SK-N-SH treated with all-trans-retinoic acid at 6 μM for 48 hours (cell line): ENCODE data around the gene DYRK3.

Experiments
- ATAC-seq: fragments of 200-7000 bp; cut with Tn5 transposase; 3 replicates; pipeline ENCODE4 v1.9.1; 2020; ENCODE audit warnings: mild to moderate bottlenecking, moderate library complexity
- ARNTL ChIP-seq: fragments of 450-650 bp; formaldehyde crosslinking; IDR thresholded peaks from 2 replicates; pipeline ENCODE4 v1.5.0; 2020; ENCODE audit warnings: low read depth, mild to moderate bottlenecking, moderate library complexity, borderline replicate concordance
- BACH2 ChIP-seq: fragments of 250-450 bp; sonication (Bioruptor Pico); IDR thresholded peaks from 2 replicates; pipeline ENCODE4 v1.9.0; 2021; ENCODE audit warnings: mild to moderate bottlenecking, borderline replicate concordance
- CSDC2 ChIP-seq: fragments of 250-450 bp; sonication (Bioruptor Pico); IDR thresholded peaks from 2 replicates; pipeline ENCODE4 v1.5.0; 2020; ENCODE audit warnings: mild to moderate bottlenecking, moderate library complexity
- CSRNP3 ChIP-seq: fragments of 250-450 bp; sonication (Bioruptor Pico); IDR thresholded peaks from 2 replicates; pipeline ENCODE4 v1.5.1; 2021; ENCODE audit warnings: mild to moderate bottlenecking, moderate library complexity
- ESRRG ChIP-seq: fragments of 250-450 bp; sonication (Bioruptor Pico); IDR thresholded peaks from 2 replicates; pipeline ENCODE4 v1.6.1; 2021; ENCODE audit warnings: mild to moderate bottlenecking
- GLIS3 ChIP-seq: fragments of 250-450 bp; sonication (Bioruptor Pico); IDR thresholded peaks from 2 replicates; pipeline ENCODE4 v1.5.0; 2020; ENCODE audit warnings: mild to moderate bottlenecking, moderate library complexity
- ISL1 ChIP-seq: fragments of 250-450 bp; sonication (Bioruptor Pico); IDR thresholded peaks from 2 replicates; pipeline ENCODE4 v2.1.2; 2022; ENCODE audit warnings: mild to moderate bottlenecking, moderate library complexity
- OSR1 ChIP-seq: fragments of 250-450 bp; sonication (Bioruptor Pico); IDR thresholded peaks from 2 replicates; pipeline ENCODE4 v1.8.0; 2022; ENCODE audit warnings: moderate library complexity, mild to moderate bottlenecking, inconsistent platforms
- PATZ1 ChIP-seq: fragments of 250-450 bp; sonication (Bioruptor Pico); IDR thresholded peaks from 2 replicates; pipeline ENCODE4 v1.8.0; 2020; ENCODE audit warnings: mild to moderate bottlenecking, moderate library complexity, borderline replicate concordance
- PPARA ChIP-seq: fragments of 250-450 bp; sonication (Bioruptor Pico); IDR thresholded peaks from 2 replicates; pipeline ENCODE4 v1.5.0; 2020; ENCODE audit warnings: mild to moderate bottlenecking, borderline replicate concordance
- SNAI2 ChIP-seq: fragments of 250-450 bp; sonication (Bioruptor Pico); IDR thresholded peaks from 2 replicates; pipeline ENCODE4 v1.5.0; 2020; ENCODE audit warnings: mild to moderate bottlenecking, moderate library complexity
- TCF4 ChIP-seq: fragments of 250-450 bp; sonication (Bioruptor Pico); IDR thresholded peaks from 2 replicates; pipeline ENCODE4 v1.8.0; 2021; ENCODE audit warnings: mild to moderate bottlenecking, moderate library complexity, borderline replicate concordance
- TOX ChIP-seq: fragments of 250-450 bp; sonication (Bioruptor Pico); IDR thresholded peaks from 2 replicates; pipeline ENCODE4 v1.8.0; 2021; ENCODE audit warnings: mild to moderate bottlenecking, moderate library complexity, borderline replicate concordance
- ZC3H10 ChIP-seq: fragments of 250-450 bp; sonication (Bioruptor Pico); IDR thresholded peaks from 2 replicates; pipeline ENCODE4 v1.5.1; 2021; ENCODE audit warnings: mild to moderate bottlenecking, moderate library complexity
- ZFP3 ChIP-seq: fragments of 250-450 bp; sonication (Bioruptor Pico); IDR thresholded peaks from 2 replicates; pipeline ENCODE4 v1.5.0; 2020; ENCODE audit warnings: mild to moderate bottlenecking, moderate library complexity
- ZFP30 ChIP-seq: fragments of 450-650 bp; formaldehyde crosslinking; IDR thresholded peaks from 2 replicates; pipeline ENCODE4 v1.5.0; 2022; ENCODE audit warnings: mild to moderate bottlenecking, moderate library complexity
- ZNF565 ChIP-seq: fragments of 450-650 bp; formaldehyde crosslinking; conservative IDR thresholded peaks from 2 replicates; pipeline ENCODE4 v1.5.0; 2020; ENCODE audit warnings: low read depth, mild to moderate bottlenecking, moderate library complexity
- ZNF70 ChIP-seq: fragments of 450-650 bp; formaldehyde crosslinking; IDR thresholded peaks from 2 replicates; pipeline ENCODE4 v1.5.0; 2020; ENCODE audit warnings: mild to moderate bottlenecking, moderate library complexity
- ZNF8 ChIP-seq: fragments of 450-650 bp; formaldehyde crosslinking; IDR thresholded peaks from 2 replicates; pipeline ENCODE4 v1.5.0; 2020; ENCODE audit warnings: mild to moderate bottlenecking, moderate library complexity
- TF ChIP-seq, protein P1 (sequence below): fragments of 250-450 bp; sonication (Bioruptor Pico); IDR thresholded peaks from 2 replicates; pipeline ENCODE4 v1.5.0; 2020; ENCODE audit warnings: mild to moderate bottlenecking, moderate library complexity
- TF ChIP-seq, protein P2 (sequence below): fragments of 250-450 bp; sonication (Bioruptor Pico); IDR thresholded peaks from 2 replicates; pipeline ENCODE4 v1.8.0; 2021; ENCODE audit warnings: low read depth, mild to moderate bottlenecking, moderate library complexity, borderline replicate concordance
- TF ChIP-seq, protein P3 (sequence below): fragments of 250-450 bp; sonication (Bioruptor Pico); IDR thresholded peaks from 2 replicates; pipeline ENCODE4 v1.5.1; 2020; ENCODE audit warnings: low read depth, mild to moderate bottlenecking, moderate library complexity

The DYRK3 gene

GRCh38 chr1:206643118-206643698 is 7.9 kb downstream of the DYRK3 start:
- TF ChIP-seq ARNTL (CRISPR knock-in tag) (no peak), BACH2 (CRISPR knock-in tag) (no peak), CSDC2 (CRISPR knock-in tag) (no peak), SNAI2 (CRISPR knock-in tag) (no peak), ZNF70 (CRISPR knock-in tag) (no peak), ZNF8 (CRISPR knock-in tag) (no peak), ZNF565 (CRISPR knock-in tag) (no peak), TCF4 (CRISPR knock-in tag) (no peak), ESRRG (CRISPR knock-in tag) (no peak), GLIS3 (CRISPR knock-in tag) (no peak), ZFP3 (CRISPR knock-in tag) (no peak), PPARA (no peak), ZC3H10 (CRISPR knock-in tag) (no peak)
- TF ChIP-seq, protein P1, sequence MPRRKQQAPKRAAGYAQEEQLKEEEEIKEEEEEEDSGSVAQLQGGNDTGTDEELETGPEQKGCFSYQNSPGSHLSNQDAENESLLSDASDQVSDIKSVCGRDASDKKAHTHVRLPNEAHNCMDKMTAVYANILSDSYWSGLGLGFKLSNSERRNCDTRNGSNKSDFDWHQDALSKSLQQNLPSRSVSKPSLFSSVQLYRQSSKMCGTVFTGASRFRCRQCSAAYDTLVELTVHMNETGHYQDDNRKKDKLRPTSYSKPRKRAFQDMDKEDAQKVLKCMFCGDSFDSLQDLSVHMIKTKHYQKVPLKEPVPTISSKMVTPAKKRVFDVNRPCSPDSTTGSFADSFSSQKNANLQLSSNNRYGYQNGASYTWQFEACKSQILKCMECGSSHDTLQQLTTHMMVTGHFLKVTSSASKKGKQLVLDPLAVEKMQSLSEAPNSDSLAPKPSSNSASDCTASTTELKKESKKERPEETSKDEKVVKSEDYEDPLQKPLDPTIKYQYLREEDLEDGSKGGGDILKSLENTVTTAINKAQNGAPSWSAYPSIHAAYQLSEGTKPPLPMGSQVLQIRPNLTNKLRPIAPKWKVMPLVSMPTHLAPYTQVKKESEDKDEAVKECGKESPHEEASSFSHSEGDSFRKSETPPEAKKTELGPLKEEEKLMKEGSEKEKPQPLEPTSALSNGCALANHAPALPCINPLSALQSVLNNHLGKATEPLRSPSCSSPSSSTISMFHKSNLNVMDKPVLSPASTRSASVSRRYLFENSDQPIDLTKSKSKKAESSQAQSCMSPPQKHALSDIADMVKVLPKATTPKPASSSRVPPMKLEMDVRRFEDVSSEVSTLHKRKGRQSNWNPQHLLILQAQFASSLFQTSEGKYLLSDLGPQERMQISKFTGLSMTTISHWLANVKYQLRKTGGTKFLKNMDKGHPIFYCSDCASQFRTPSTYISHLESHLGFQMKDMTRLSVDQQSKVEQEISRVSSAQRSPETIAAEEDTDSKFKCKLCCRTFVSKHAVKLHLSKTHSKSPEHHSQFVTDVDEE (CRISPR knock-in tag): no peak
- TF ChIP-seq, protein P2, sequence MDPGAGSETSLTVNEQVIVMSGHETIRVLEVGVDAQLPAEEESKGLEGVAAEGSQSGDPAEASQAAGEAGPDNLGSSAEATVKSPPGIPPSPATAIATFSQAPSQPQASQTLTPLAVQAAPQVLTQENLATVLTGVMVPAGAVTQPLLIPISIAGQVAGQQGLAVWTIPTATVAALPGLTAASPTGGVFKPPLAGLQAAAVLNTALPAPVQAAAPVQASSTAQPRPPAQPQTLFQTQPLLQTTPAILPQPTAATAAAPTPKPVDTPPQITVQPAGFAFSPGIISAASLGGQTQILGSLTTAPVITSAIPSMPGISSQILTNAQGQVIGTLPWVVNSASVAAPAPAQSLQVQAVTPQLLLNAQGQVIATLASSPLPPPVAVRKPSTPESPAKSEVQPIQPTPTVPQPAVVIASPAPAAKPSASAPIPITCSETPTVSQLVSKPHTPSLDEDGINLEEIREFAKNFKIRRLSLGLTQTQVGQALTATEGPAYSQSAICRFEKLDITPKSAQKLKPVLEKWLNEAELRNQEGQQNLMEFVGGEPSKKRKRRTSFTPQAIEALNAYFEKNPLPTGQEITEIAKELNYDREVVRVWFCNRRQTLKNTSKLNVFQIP: no peak
- TF ChIP-seq, protein P3, sequence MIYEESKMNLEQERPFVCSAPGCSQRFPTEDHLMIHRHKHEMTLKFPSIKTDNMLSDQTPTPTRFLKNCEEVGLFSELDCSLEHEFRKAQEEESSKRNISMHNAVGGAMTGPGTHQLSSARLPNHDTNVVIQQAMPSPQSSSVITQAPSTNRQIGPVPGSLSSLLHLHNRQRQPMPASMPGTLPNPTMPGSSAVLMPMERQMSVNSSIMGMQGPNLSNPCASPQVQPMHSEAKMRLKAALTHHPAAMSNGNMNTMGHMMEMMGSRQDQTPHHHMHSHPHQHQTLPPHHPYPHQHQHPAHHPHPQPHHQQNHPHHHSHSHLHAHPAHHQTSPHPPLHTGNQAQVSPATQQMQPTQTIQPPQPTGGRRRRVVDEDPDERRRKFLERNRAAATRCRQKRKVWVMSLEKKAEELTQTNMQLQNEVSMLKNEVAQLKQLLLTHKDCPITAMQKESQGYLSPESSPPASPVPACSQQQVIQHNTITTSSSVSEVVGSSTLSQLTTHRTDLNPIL (CRISPR knock-in tag): no peak
- ATAC-seq: no peak

GRCh38 chr1:206646504-206646903 is 11.2 kb downstream of the DYRK3 start:
- ATAC-seq: no peak
- TF ChIP-seq TCF4 (CRISPR knock-in tag) (no peak), PPARA (no peak), ZNF70 (CRISPR knock-in tag) (no peak), SNAI2 (CRISPR knock-in tag) (no peak), CSDC2 (CRISPR knock-in tag) (no peak), ZC3H10 (CRISPR knock-in tag) (no peak), GLIS3 (CRISPR knock-in tag) (no peak), ISL1 (CRISPR knock-in tag) (no peak)
- TF ChIP-seq, protein P2: no peak

- TF ChIP-seq SNAI2 (CRISPR knock-in tag) (no peak), GLIS3 (CRISPR knock-in tag) (no peak)
- no peak for ATAC-seq
Measured at GRCh38 chr1:206647224-206647623, 11.9 kb downstream of the DYRK3 start.

DNA sequence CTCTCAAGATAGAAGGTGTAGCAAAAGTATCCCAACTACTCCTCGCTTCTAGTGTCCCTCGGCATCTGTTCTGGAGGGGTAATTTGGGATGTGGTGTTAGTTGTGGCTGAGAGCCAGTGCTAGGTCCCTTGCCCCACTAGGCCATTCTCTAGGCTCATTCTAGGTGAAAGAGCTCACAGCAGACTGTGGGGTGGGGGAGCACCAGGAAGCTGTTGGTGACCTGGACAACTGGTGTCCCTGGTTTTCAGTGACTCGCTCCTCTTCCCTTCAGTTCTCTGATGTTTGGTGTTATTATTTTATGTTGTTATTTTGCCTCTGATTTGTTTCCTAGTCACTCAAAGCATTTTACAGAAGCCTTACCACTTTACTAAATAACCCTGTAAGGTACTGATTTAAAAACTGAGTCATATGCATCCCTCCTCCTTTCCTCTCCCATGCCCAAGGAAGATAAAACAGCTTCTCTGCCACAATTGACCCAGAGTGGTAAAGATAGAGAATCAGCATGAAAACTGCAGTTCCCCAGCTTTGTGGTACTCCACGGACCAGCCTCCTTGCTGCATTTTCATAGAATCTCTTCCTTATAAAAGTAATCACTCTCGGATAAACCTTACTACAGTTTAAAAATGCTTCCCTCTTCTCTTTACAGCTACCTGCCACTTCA is 14.1 kb downstream of the DYRK3 start:
- ATAC-seq: no peak

More for the DNA sequence above, 14.1 kb downstream of the DYRK3 start:
- no peak for TF ChIP-seq CSDC2 (CRISPR knock-in tag)
- TF ChIP-seq PPARA: no peak
- no peak for TF ChIP-seq OSR1 (CRISPR knock-in tag)
- TF ChIP-seq ZFP3 (CRISPR knock-in tag): no peak
- TF ChIP-seq ZC3H10 (CRISPR knock-in tag): no peak
- no peak for TF ChIP-seq TOX (CRISPR knock-in tag)
- TF ChIP-seq ZFP30: no peak
- no peak for TF ChIP-seq ISL1 (CRISPR knock-in tag)
- TF ChIP-seq ZNF8 (CRISPR knock-in tag): no peak
- no peak for TF ChIP-seq ZNF565 (CRISPR knock-in tag)
- TF ChIP-seq CSRNP3: no peak
- TF ChIP-seq PATZ1 (CRISPR knock-in tag): no peak
